NCI-H146 treated with DMSO at 0.1 percent for 48 hours (cell line): ENCODE data around the gene PNMA8A.
"Not testable (repeated sequence)": the region's sequence is repeated elsewhere in the genome, so short reads cannot be mapped to it uniquely, and the experiment has no call there.

Experiments used
- DNase-seq: peaks from one replicate; lab custom pipeline; 2025; ENCODE audit not compliant: unreplicated experiment; lab: John Stamatoyannopoulos, UW

Gene PNMA8A

GRCh38 chr19:46470376-46470775, 987 bp downstream of the PNMA8A start:
- DNase-seq, result no peak

- DNase-seq, result no peak
These were observed 1.7 kb downstream of the PNMA8A start for GRCh38 chr19:46469541-46470185.

DNA sequence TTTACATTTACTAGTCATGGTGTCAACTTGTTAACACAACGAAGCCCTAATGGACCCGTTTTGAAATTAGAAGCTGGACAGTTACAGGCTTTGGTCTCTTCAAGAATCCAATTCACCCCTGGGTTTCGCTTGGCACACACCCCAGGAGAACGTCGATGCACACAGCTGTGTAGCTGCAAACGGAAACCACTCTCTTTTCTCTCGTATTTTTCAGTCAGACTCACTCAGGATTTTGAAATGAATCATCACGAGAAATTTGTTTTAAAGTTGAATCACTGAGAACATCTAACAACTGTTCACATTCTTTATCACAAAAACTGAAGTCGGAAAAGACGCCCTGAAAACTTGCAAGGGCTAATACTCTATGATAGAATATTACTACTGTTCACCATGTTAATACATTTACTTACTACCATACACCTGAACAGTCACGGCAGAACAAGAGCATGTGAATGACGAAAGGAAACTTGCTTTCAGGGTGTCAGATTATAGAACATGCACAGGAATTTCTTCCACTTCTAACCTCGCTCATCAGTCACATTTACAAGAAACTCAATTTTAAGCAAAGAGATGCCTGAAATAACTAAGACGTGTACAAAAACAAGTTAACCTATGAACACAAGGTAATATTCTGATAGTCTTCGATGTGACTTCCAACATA, 4.7 kb downstream of the PNMA8A start:
- no peak for DNase-seq

- no peak for DNase-seq
These were observed 7.8 kb downstream of the PNMA8A start for GRCh38 chr19:46463516-46463915.

GRCh38 chr19:46461537-46461936, 9.8 kb downstream of the PNMA8A start:
- no peak for DNase-seq

DNA sequence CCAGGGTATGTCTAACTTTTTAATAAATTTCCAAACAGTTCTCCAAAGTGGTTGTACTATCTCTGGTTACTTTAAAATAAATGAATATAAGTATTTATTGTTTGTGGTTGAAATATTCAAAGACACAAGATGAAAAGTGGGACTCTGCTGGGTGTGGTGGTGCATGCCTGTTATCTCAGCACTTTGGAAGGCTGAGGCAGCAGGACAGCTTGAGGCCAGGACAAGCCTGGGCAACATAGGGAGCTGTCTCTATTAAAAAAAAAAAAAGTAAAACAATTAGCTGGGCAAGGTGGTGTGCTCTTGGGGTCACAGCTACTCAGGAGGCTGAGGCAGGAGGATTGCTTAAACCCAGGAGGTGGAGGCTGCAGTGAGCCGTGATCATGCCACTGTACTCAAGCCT, 10.4 kb downstream of the PNMA8A start:
- DNase-seq, result no peak

- DNase-seq, result no peak
These were observed 11.3 kb downstream of the PNMA8A start for GRCh38 chr19:46460055-46460454.

DNA sequence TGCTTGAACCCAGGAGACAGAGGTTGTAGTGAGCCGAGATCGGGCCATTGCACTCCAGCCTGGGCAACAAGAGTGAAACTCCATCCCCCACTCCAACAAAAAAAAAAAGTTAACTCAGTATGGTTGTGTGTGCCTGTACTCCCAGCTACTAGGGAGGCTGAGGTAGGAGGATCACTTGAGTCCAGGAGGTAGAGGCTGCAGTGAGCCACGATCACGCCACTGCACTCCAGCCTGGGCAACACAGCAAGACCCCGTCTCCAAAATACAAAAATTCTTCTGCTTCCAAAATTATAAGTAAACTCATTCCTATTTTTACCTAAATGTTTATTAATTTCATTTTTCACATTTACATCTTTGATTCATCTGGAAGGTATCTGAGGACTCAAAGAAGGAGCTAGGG, 14.4 kb downstream of the PNMA8A start:
- no peak for DNase-seq

DNA sequence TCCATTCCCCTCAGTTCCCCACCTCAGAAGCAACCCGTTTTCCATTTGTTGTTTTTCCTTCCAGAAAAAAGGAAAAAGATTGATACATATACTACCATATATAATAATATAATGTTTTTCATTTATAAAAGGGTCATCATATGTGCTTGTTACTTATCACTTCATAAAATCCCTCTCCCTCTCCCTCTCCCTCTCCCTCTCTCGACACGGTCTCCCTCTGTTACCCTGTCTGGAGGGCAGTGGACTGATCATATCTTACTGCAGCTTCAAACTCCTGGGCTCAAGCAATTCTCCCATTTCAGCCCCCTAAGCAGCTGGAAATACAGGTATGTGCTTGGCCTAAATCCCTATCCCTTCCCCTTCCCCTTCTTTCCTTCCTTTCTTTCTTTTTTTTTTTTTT, 17.1 kb downstream of the PNMA8A start:
- no peak for DNase-seq

- DNase-seq, result no peak
These were observed 17.7 kb downstream of the PNMA8A start for GRCh38 chr19:46453661-46454060.

DNA sequence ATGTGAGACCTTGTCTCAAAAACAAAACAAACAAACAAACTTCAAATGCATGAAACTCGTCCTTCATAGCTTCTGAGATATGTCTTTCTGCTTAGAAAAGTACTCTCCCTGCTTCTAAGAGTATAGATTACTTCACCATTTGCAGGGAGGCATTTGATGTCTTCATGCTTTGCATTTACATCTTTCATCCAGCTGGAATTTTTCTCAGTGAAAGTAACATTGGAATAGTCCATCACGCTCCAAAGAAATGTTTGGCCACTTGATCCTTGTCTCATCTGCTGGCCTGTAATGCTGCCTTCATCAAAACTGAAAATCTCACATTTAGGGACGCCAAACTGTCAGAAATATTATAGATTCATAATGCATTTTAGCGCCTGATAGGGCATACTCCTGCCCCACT, 19.2 kb downstream of the PNMA8A start:
- DNase-seq, result no peak

DNA sequence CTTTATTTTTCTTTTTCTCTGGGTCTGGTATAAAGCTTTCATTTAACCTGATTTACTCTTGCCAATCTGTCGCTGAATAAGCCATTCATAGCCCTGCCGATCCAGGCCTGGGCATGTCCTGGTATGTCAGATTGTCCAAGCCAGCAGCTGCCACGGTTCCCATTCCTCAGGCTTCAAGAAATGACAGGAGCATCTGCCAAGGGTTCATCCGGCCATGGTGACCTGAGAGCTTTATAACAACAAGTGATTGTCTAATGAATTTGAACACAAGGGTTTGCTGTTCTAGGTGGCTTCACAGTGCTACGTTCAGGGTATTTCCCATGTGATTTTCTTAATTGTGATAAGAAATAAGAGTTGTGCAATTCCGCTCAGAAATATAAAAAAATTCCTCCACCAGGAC, 20.0 kb downstream of the PNMA8A start:
- no peak for DNase-seq

- DNase-seq, result no peak
These were observed 20.6 kb downstream of the PNMA8A start for GRCh38 chr19:46450737-46451136.

DNA sequence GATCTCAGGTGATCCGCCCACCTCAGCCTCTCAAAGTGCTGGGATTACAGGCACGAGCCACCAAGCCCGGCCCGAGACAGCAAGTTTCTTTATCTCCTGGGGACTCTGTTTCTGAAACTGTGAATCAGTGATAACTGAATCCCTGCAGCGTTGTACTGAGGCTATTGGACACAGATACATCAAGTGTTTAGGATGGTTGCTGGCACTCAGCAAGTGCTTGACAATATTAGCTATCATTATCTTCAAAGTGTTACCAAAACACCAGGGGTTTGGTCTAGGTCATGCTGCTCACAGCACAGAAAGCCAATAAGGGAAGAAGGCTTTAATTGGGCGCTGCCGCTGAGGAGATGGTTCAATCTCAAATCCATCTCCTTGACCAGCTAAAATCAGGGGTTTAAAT, 22.1 kb downstream of the PNMA8A start:
- no peak for DNase-seq

DNA sequence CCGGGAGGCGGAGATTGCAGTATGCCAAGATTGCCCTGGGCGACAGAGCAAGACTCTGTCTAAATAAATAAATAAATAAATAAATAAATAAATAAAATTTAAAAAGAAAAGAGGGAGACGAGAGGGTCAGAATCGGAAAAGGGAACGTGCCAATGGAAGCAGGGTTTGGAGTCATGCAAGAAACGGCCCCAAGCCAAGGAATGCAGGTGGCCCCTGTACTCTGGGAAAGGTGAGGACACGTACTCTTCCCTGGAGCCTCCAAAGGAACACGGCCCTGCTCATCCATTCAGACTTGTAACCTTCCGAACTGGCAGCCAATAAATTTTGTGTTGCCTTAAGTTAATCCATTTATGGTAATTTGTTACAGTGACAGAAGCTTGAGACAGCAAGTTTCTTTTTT, 22.8 kb downstream of the PNMA8A start:
- DNase-seq, result no peak

DNA sequence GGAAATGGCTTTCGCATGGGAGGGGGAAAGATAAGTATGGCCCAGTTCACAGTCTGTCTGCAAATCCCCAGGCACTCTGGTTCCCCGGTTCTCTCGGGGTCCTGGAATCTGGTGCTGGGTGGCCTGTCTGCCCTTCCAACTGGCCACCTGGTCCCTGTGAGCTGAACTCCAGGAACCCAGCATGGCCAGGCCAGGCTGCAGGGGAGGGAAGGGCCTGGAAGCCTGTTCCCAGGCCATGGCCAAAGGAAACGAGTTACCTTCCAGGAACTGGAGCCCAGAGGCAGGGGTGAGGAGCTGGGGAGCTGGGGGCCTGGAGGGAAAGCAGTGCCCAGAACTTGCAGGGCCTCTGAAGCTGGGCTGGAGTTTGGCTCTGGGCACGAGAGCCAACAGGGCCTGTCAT, 23.5 kb downstream of the PNMA8A start:
- no peak for DNase-seq

GRCh38 chr19:46447006-46447405, 24.4 kb downstream of the PNMA8A start:
- no peak for DNase-seq

DNA sequence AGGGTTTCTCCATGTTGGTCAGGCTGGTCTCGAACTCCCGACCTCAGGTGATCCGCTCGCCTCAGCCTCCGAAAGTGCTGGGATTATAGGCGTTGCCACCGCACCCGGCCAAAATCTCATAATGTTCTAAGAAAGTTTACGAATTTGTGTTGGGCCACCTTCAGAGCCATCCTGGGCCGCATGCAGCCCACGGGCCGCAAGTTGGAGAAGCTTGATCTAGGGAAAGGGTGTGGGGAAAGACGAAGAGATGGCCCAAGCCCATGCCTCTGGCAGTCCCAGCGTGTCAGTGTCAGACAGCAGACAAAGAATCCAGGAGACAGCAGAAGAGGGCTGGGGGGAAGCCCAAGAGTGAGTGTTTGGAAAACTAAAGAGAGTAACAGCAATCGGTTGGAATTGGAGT, 25.3 kb downstream of the PNMA8A start:
- DNase-seq, result no peak

GRCh38 chr19:46442808-46443450, 28.4 kb downstream of the PNMA8A start:
- DNase-seq, result no peak

DNA sequence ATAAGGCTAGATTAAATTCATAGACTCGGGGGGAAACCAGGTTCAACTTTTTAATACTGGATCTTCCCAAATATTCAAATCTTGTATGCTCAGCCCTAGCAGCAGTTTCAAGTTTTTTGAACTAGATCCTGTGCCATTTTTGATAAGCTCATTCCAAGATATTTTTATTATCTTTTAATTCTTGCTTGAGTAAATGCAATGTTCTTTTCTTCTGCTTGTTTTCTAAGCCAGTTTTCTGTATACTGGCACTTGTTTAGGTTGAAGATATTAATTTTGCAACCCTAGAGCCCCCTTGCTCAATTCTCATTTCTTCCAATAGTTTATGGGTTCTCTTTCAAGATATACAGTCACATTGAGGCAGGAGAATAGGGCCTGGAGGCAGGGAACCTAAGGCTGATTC, 29.5 kb downstream of the PNMA8A start:
- no peak for DNase-seq

- DNase-seq, result not testable (repeated sequence)
These were observed 35.7 kb downstream of the PNMA8A start for GRCh38 chr19:46435689-46436088.

GRCh38 chr19:46435009-46435408, 36.4 kb downstream of the PNMA8A start:
- no peak for DNase-seq

- DNase-seq, result not testable (repeated sequence)
These were observed 37.9 kb downstream of the PNMA8A start for GRCh38 chr19:46433470-46433869.
